ENCODE results near the gene SNX9. TPM values are rescaled to one million over a fixed set of nuclear protein-coding genes. Genes with fewer than 3 reads are reported as not detected.

SNX9 gene
- total RNA-seq, result 34.2 and 48.8 TPM in 2 replicates

DNA sequence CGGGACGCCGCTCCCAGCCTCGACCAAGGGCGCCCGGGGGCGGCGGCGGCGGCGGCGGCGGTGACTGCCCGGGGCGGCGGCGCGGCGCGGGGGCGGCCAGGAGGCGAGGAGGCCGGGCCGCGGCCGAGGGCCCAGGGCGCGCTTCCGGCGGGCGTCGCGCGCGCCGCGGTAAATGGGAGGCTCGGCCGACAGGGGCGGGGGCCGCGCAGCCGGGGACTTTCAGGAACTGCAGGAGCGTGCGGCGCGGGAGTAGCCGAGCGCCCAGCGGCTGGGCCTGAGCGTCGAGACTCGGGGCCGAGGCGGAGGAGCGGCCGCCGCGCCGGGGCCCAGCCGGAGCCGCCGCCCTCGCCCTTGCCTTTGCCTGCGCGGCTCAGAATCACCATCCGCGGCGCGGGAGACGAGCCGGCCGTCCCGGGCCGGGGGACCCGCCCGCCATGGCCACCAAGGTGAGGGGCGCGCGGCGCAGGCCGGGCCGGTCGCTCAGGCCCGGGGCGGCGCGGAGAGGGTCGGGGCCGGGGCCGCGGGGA is at the start of gene SNX9:
Gene SNX9, plus strand, starts transcription at position 246 of the 527 bp plus-strand sequence. Its CDS starts 189 bp downstream, at position 435.

DNA sequence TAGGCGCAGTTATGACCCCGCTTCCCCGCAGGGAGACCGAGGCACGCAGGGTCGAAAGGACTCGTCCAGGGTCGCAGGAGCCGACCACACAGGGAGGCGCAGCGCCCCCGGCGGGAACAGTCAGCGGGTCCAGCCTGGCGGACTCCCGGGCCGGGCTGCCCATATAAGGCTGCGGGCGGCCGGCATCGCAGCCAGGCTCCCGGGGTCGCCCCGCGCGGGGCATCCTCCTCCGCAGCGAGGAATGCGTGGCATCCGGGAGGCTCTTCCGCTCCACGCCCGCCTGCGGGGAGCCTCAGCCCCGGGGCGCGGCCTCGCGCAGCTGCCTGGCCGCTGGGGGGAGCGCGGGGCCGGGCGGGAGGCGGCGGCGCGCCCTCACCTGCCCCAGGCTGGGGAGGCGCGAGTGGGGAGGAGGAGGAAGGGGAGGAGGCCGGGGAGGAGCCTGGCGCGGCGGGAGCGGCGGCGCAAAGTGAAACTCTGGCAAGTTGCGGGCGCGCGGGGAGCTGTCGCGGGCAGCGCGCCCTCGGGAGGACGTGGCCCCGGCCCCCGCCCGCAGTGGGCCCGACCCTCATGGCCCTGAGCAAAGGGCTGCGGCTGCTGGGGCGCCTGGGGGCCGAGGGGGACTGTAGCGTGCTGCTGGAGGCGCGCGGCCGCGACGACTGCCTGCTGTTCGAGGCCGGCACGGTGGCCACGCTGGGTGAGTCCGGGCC is 158.5 kb downstream of the SNX9 start, which contains the start of gene SYNJ2:
Gene SYNJ2, plus strand, starts transcription at position 469 of the 707 bp plus-strand sequence. Its CDS starts 99 bp downstream, at position 568.

Other genes with a start within 250 kb of the SNX9 start
- gene SYNJ2, start 158.6 kb downstream of the SNX9 start, total RNA-seq, result 30.3 and 42.4 TPM in 2 replicates